DND-41 (cell line): Measurements from ENCODE around the gene PBX3.

ENCODE experiments used
- CTCF ChIP-seq: IDR thresholded peaks from 2 replicates; pipeline ENCODE4 v1.5.1; 2012; ENCODE audit warnings: borderline replicate concordance, low read length, moderate library complexity, mild to moderate bottlenecking; ENCODE audit not compliant: poor library complexity, severe bottlenecking; ENCODE audit errors: extremely low read depth
- EZH2 ChIP-seq: IDR thresholded peaks from 3 replicates; pipeline ENCODE4 v1.6.1; 2012; ENCODE audit warnings: borderline replicate concordance, low read depth, mild to moderate bottlenecking, moderate library complexity, low read length, inconsistent platforms; ENCODE audit not compliant: severe bottlenecking

DNA sequence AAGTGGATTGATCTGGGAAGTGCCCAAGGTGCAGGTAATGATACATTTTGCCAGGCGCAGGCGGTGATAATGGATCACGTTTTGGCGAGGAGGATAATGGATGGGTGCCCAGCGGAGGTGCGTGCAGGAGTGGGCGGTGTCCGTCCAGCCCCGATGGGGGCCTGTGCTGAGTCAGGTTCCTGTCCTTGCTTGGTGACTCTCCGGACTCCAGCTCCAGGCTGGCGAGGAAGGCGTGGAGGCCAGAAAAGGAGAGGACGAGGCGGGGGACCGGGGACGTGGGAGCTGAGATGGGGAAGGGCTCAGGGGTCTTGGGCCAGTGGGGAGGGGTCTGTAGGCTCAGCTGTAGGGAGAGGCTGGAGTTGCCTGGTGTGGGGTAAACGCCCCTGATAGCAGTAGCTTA lies 268.3 kb downstream of the PBX3 start:
- TF ChIP-seq CTCF (no peak), EZH2 (no peak)
